ENCODE results near the gene UBE2Z.

The UBE2Z gene

GRCh38 chr17:48905987-48906515 lies 2.2 kb upstream of the UBE2Z start:
- DNase-seq (ENCODE audit: extremely low read depth, low read depth) = no peak
- TF ChIP-seq CTCF (IDR thresholded peaks at IDR 0.05; ENCODE audit: low read depth, low read length) = no peak

- DNase-seq (ENCODE audit: extremely low read depth, low read depth) = peak; percentile 30
- no peak for TF ChIP-seq CTCF (IDR thresholded peaks at IDR 0.05; ENCODE audit: low read depth, low read length)
Measured at GRCh38 chr17:48907713-48908046, 527 bp upstream of the UBE2Z start.

DNA sequence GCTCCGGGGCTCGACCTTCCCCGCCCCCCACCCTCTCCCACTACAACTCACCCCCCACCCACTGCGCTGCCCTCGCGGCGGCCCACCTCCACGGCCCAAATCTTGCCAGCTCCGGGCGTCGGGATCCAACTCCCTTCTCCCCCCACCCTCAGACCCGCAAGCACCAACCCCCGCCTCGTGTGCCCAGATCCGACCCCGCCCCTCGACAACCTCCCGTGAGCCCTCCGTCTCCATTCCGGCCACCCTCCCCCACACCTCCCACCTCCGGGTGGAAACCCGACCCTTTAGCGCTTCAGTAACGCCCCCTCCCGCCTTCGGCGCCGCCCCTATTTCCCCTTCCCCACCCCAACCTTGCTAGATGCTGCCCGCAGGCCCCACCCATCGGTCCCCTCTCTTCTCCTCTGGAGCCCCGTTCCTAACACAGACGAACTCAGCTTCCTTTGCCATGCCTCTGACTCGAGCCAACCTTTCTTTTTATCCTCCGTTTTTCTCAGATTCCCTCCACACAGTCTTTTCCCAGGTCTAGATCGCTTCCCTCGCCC lies 717 bp downstream of the UBE2Z start:
- peak; percentile 77 for DNase-seq (ENCODE audit: extremely low read depth, low read depth)
- no peak for TF ChIP-seq CTCF (IDR thresholded peaks at IDR 0.05; ENCODE audit: low read depth, low read length)

- TF ChIP-seq CTCF (IDR thresholded peaks at IDR 0.05; ENCODE audit: low read depth, low read length) = no peak
- no peak for DNase-seq (ENCODE audit: extremely low read depth, low read depth)
Measured at GRCh38 chr17:48909783-48910182, 1.6 kb downstream of the UBE2Z start.

- no peak for TF ChIP-seq CTCF (IDR thresholded peaks at IDR 0.05; ENCODE audit: low read depth, low read length)
- no peak for DNase-seq (ENCODE audit: extremely low read depth, low read depth)
Measured at GRCh38 chr17:48910370-48910769, 2.2 kb downstream of the UBE2Z start.

- DNase-seq (ENCODE audit: extremely low read depth, low read depth) = no peak
- no peak for TF ChIP-seq CTCF (IDR thresholded peaks at IDR 0.05; ENCODE audit: low read depth, low read length)
Measured at GRCh38 chr17:48912476-48912875, 4.3 kb downstream of the UBE2Z start.

DNA sequence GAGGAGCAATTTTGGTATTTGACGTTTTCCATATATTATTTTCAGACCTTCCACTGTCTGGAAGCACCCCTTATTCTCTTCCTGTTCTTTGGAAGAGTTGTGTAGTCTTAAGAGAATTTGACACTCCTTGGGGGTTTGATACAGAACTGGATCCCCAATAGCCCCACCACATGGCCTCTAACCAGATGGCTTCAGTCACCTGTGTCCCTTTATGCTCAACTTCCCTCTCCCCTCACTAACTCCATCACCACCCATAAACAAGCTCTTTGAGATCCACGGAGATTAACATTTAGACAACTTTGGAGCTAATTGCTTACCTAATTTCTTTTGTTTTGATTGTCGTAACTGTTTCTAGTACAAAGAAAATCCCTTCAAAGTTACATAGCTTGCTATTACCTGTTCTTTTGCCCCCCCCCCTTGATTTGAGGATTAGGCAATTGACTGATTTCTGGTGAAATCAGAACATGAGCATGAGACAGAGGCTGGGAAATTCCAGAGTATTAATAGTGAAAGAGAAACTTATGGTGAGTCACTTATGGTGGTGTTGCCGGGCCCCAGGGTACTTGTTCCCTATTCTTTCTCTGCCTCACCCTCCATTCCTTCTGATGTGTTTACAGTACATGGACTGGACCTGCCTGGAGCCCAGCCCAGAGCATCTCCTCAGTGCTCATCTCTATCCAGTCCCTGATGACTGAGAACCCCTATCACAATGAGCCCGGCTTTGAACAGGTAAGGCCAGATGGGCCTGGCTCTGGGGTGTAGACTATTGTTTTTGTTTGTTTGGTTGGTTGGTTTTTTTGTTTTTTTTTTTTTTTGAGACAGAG lies 7.5 kb downstream of the UBE2Z start:
- DNase-seq (ENCODE audit: extremely low read depth, low read depth) = peak; percentile 44
- no peak for TF ChIP-seq CTCF (IDR thresholded peaks at IDR 0.05; ENCODE audit: low read depth, low read length)
